ENCODE results near the gene PIN4. TPM values are rescaled to one million over a fixed set of nuclear protein-coding genes. Genes with fewer than 3 reads are reported as not detected.
"Not testable (repeated sequence)": the region's sequence is repeated elsewhere in the genome, so short reads cannot be mapped to it uniquely, and the experiment has no call there.

Gene PIN4
- total RNA-seq, 1 donor from 2014 or later: 7.8 TPM

DNA sequence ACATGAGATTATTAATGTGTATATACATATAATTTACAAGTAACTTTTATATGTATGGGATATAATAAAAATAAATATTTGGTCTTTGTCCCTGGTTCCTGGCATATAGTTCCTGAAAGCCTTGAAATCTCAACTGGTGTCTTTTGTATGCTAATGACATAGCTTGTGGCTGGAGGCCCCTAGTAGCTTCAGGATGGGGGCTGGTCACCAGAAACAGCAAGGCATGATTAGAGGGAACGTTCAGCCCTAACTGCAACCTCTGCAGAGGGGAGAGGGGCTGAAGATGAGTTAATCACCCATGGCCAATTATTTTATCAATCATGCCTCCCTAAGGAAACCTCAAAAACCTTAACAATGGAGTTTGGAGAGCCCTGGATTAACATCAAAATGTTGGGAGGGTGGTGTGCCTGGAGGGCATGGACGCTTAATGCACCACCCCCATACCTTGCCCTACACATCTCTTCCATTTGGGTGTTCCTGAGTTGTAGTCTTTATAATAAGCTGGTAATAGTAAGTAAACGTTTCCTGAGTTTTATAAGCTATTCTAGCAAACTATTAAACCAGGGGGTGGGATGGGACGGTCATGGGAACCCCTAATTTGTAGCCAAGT lies 21.3 kb downstream of the PIN4 start:
- DNase-seq: no peak

GRCh38 chrX:72203421-72203820 lies 21.9 kb downstream of the PIN4 start:
- DNase-seq: no peak

- DNase-seq: no peak
Measured at GRCh38 chrX:72205706-72206105, 24.1 kb downstream of the PIN4 start.

- peak; percentile 7 for DNase-seq
Measured at GRCh38 chrX:72207366-72207765, 25.8 kb downstream of the PIN4 start.

DNA sequence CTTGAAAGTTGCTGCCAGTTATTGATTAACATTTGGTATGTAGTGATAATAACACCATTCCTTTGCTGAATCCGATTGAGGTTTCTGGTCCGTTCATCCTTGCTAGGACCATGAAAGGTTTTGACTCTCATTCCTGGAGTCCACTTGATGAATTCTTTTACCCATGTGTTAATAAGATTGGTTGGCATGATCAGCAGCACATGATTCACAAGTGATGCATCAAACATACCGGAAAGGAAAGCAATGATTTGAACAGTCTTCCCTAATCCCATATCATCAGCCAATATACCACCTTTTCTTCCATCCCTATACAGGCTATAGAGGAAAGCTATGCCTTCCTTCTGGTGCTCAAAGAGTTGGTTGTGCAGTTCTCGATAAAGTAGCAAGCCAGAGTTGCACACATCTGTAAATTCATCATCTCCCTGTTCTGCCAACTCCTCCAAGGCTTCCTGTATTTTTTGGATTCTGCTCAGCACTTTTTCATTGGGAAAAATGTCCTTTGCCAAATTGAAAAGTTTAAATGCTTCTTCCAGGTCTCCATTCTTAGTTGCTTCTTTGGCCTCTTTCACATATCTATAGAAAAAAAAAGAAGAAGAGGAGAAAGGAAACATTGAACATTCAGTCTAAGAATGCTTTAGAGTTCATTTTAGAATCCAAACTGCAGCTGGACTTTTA lies 26.7 kb downstream of the PIN4 start:
- peak; percentile 35 for DNase-seq

DNA sequence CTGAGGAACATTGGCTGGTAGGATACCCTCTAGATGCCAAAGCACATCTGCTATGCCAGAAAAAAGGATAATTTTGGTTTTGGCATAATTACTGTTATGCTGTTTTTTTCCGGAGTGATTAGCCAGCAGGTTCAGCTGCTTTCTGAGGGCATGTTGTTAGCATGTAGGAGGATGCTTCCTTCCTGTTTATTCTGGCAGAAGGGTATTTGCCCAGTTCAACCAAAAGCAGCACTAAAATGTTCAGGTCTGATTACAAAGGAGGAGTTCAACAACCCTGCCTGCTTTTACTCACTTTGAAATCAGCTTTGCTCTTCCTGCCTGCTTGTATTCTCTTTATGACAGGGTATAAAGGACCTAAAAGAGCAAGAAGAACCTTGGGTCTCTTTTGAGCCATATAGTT lies 35.4 kb downstream of the PIN4 start:
- DNase-seq: no peak

- DNase-seq: not testable (repeated sequence)
Measured at GRCh38 chrX:72220375-72220774, 38.8 kb downstream of the PIN4 start.

DNA sequence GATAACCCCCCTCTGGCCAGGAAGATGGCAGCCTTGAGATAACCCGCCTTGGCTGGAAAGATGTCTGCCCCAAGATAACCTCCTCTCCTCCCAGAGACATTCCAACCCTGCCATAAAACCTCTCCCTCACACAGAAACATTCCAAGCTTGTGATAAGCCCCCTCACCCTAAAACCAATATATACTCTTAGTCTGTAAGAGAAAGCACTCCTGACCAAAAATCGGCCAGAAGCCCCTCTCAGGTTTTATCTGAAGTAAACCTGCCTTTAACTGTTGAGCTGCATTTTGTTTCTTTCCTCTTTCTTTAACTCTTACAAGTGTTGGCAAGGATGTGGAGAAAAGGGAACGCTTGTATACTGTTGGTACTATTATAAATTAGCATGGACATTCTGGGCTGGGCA lies 48.7 kb downstream of the PIN4 start:
- no peak for DNase-seq

- no peak for DNase-seq
Measured at GRCh38 chrX:72236841-72237240, 55.3 kb downstream of the PIN4 start.

- no peak for DNase-seq
Measured at GRCh38 chrX:72238183-72238582, 56.6 kb downstream of the PIN4 start.

DNA sequence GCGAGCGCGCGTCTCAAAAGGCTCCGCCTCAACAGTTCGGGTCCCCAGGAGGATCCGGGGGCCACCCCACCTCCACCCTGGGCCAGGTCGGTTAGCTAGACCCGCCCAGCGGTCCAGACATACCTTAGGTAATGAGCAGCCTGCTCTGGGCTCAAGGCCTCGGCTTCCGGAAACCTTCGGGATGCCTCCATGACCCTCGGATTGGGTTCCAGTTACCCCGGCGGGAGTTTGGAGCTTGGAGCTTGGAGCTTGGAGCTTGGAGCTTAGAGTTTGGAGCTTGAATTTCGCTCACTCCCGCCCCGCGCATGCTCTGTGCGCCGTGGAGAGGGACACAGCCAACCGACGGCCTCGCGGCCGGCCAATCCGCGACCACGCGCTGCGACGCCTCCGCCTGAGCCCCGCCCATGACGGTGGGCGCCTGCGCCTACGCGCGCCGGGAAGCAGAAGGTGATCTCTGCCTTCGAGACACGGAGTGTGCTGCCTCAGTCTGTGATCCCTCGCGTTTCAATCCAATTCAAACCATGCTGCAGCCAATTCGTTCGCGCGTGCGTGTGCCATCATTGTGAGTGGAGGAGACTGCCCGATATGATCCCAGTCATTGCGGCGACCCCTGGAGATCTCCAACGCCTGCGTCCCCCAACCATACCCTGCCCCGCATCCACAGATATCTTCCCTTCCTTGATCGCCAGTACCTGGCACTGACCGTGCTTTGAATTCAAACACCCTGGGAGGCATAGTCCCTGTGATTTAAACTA lies 57.3 kb downstream of the PIN4 start, which contains the start of gene ERCC6L:
TSS of gene ERCC6L (minus strand) at position 307 of the 755 bp plus-strand sequence. CDS start at position 191, 116 bp downstream.
- DNase-seq: peak; percentile 69

GRCh38 chrX:72240976-72241375 lies 59.4 kb downstream of the PIN4 start:
- DNase-seq: no peak

DNA sequence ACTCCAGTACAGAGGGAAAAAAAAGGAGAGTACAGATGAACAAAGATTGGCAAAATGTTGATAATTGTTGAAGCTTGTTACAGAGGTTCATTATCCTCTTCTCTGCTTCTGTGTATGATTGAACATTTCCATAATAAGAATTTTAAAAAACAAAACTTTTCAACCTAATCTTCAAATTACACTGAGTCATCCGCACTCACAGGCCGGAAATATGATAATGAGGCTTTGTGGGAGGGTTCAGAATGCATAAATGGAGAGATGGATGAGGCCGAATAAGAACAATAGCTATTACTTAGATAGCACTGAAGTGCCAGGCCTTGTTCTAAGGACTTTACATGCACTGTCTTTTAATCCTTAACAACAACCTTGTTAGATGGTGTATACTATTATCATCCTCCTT lies 61.9 kb downstream of the PIN4 start:
- no peak for DNase-seq

GRCh38 chrX:72245461-72246089 lies 64.0 kb downstream of the PIN4 start:
- DNase-seq: no peak

- no peak for DNase-seq
Measured at GRCh38 chrX:72247206-72247942, 65.8 kb downstream of the PIN4 start.

Other genes starting within 250 kb of the PIN4 start
- 3.9 TPM for gene RTL5, start 49.8 kb upstream of the PIN4 start, total RNA-seq
- 1.8 TPM for gene ERCC6L, start 57.3 kb downstream of the PIN4 start, total RNA-seq
- gene RPS4X, start 95.5 kb downstream of the PIN4 start, total RNA-seq: 1,421 TPM
- 4.9 TPM for gene CITED1, start 124.2 kb downstream of the PIN4 start, total RNA-seq

All from skin of body (tissue), 2 donors.